GM21825 (cell line): ENCODE measurements around the gene SRGAP2B.
"Not testable (repeated sequence)": the region's sequence is repeated elsewhere in the genome, so short reads cannot be mapped to it uniquely, and the experiment has no call there.

Source experiments
- ATAC-seq: cut with Tn5 transposase; IDR thresholded peaks from one replicate; pipeline ENCODE4 v1.9.1; 2021; ENCODE audit warnings: mild to moderate bottlenecking, moderate library complexity; ENCODE audit not compliant: unreplicated experiment

SRGAP2B gene

DNA sequence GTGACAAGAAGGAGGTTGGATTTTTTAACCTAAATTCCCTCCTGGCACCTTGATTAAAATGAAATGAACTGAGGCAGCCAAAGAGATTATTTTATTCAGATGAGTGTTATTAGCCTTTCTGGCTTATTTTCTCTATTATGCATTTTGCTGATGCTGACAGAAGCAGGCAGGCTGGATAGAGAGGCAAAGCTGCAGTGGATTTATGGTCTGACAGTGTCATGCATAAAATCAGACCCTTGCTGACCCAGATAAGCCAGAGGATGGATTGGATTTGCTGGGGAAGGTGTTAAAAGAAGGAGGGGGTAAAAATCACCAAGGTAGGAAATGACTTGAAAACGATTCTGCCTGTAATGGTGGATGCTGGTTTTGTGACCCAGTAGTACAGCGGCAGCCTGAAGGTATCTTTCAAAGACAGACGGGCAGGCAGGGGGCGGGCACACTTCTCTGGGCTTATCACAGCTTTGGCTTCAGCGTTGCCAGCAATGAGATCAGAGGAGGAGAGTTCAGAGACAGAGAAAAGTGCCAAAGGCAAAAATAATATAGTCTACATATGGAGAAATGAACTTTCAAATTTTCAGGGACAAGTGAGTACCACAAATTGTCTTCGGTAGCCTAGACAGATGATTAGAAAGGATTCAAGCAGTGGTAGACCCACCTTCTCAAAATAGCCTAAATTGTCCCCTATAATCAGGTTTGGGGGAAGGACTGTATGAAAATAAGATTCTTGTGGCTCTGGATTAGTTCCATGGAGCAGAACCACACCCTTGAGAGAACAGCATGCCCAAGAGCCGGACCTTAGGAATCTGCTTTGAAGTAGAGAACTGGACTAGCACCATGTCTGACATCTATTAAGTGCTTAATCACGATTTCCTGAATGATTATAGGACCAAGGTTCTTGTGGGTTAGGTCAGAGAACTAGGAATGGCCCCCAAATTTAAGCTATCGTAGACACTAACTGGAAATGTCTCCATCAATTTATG is 133.2 kb downstream of the SRGAP2B start:
- not testable (repeated sequence) for ATAC-seq

- ATAC-seq, result not testable (repeated sequence)
Measured at GRCh38 chr1:144960929-144961488, 134.1 kb downstream of the SRGAP2B start.

DNA sequence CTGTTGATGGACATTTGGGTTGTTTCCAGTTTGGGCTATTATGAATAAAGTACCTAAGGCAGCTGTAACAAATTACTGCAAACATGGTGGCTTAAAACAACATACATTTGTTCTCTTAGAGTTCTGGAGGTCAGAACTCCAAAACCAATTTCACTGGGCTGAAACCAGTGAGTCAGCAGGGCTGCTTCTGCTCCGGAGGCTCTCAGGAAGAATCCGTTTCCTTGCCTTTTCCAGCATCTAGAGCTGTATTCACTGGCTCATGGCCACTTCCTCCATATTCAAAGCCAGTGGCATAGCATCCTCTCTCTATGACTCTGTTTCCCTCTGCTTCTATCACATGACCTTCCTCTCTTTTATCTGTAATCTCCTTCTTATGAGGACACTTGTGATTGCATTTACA is 146.7 kb downstream of the SRGAP2B start:
- ATAC-seq, result not testable (repeated sequence)

- not testable (repeated sequence) for ATAC-seq
Measured at GRCh38 chr1:144947495-144947894, 147.6 kb downstream of the SRGAP2B start.

GRCh38 chr1:144946525-144947480 is 148.3 kb downstream of the SRGAP2B start:
- ATAC-seq, result not testable (repeated sequence)

GRCh38 chr1:144941710-144942109 is 153.4 kb downstream of the SRGAP2B start:
- ATAC-seq, result not testable (repeated sequence)

GRCh38 chr1:144940054-144940453 is 155.1 kb downstream of the SRGAP2B start:
- ATAC-seq, result peak; percentile 80

DNA sequence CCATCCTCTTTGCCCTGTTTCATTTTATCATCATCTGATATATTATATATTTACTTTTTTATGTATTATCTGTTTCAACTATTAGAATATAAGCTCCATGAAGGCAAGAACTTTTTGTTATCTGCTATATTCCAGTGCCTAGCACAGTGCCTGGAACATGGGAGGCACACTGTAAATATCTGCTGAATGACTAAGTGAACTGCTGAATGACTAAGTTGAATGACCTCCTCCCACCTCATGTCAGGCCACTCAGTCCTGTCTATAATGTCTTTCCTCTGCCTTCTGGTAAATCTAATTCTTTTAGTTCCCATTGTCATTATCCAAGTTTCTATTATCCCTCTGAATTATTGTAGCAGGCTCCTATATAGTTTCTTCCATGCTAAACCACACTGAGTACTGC is 156.5 kb downstream of the SRGAP2B start:
- not testable (repeated sequence) for ATAC-seq

- not testable (repeated sequence) for ATAC-seq
Measured at GRCh38 chr1:144936186-144936732, 158.9 kb downstream of the SRGAP2B start.

DNA sequence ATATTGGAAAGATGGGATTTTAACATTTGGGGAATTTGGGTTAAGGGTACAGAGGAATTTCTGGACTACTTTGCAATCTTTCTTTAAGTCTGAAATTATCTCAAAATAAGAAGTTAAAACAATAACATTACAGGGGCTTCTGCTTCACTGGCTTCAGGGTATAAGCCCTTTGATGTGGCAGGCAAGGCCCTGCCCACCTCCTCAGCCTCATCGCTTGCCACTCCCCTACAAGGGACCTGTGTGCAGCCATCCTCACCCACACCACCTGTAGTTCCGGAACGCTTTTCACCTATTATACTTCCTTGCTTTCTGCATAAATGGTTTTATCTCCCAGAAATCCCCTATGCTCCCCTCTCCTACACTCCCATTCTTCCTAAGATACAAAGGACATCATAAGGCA is 159.8 kb downstream of the SRGAP2B start:
- not testable (repeated sequence) for ATAC-seq

- ATAC-seq, result not testable (repeated sequence)
Measured at GRCh38 chr1:144933014-144933413, 162.1 kb downstream of the SRGAP2B start.

DNA sequence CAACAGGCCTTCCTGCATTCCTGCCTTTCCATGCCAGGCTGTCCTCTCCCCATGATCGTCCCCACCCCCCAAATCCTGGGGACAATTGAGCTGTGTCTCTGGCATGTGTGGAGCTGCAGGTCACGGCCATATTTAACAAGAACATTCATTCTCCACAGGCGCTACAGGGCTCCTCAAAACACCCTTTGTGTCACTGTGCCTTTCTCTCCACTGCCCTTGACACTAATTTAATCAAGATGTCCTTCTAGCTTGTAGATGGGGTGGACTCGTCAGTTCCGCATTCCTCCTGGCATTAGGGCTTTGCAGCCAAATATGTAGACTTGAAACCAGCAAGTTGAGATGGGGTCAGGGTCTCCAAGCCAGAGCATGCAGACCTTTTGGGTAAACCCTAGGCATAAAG is 163.0 kb downstream of the SRGAP2B start:
- not testable (repeated sequence) for ATAC-seq

DNA sequence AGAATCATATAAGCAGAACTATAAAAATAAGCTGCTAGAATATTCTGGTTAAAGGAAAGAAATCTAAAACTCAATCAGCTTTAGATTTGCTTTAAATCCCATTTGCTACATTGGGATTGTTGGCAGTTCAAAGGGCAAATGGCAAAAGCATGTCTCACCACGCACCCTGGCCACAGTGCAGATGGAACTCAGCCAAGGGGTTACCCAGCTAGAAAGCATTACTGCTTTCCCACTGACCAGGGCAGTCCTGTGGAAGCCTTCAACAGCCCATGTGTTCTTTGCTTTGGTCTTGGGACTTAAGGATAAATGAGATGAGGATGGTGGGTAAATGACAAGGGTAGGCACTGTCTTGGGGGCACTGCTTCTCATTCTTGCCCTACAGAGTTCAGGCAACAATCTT is 163.6 kb downstream of the SRGAP2B start:
- not testable (repeated sequence) for ATAC-seq

GRCh38 chr1:144930085-144930777 is 164.9 kb downstream of the SRGAP2B start:
- not testable (repeated sequence) for ATAC-seq

DNA sequence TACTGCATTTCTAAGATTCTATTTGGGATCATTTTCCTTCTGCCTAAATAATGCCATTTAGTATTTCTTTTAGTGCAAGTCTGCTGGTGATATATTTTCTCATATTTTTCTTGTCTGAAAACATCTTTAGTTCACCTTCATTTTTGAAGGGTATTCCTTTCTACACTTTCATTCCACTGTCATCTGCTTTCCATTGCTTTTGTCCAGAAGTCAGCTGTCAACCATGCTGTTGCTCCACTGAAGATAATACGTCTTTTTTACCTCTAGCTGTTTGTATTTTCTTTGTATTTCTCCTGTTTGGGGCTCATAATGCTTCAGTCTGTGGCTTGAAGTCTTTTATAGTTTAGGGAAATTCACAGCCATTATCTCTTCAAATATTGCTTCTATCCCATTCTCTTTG is 167.8 kb downstream of the SRGAP2B start:
- ATAC-seq, result not testable (repeated sequence)

DNA sequence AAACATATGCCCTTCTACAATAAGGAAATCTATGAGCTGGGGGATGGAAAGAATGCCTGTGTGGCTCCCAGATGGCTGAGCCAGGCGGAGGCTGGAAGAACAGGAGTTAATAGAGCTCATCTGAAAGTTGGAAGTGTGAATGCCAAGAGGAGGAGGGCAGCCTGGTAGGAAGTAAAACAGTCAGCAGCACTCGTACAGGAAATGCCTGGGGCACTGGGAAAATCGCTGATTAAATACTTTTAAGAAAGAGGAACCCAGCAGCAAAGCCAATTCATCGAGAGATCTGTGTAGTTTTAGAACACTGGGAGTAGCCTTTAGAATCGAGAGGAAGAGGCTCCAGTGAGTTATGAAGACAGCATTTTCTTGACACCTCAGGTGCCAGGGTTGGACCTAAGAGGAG is 171.5 kb downstream of the SRGAP2B start:
- not testable (repeated sequence) for ATAC-seq

GRCh38 chr1:144922785-144923184 is 172.3 kb downstream of the SRGAP2B start:
- ATAC-seq, result not testable (repeated sequence)

- not testable (repeated sequence) for ATAC-seq
Measured at GRCh38 chr1:144919106-144919505, 176.0 kb downstream of the SRGAP2B start.

- ATAC-seq, result not testable (repeated sequence)
Measured at GRCh38 chr1:144918027-144918603, 177.0 kb downstream of the SRGAP2B start.
